ENCODE measurements around the gene MED25. TPM values are rescaled to one million over a fixed set of nuclear protein-coding genes. Genes with fewer than 3 reads are reported as not detected.

The MED25 gene
- total and polyA plus RNA-seq, 3 experiments from 2014 or later = 23.7 to 47.2 (median 42.3) TPM

DNA sequence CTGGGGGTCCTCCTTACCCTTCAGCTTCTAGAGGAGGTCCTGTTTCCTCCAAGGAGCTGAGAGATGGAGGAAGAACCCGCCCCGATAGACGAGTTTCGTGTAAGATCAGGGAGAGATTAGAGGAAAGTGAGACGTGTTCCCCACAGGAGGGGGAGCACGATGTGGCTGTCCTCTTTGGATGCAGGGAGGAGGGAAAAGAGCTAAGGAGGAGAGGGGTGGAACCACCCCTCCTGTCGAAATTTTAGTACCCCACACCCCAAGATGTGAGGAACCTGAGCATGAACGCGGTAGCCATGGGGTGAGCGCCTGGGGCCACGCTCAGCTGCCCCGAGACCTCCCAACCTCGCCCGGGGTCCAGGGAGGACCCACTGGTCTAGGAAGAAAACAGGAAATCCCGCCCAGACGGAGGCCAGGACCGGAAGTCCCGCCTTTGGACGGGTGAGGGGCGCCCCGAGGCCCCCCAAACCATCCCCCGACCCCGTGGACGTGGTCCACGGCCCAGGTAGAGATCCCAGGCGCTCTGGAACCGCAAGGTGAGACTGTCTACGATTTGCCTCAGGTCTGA lies 57.9 kb downstream of the MED25 start:
- Histone ChIP-seq H3K4me3 (ENCODE audit: low read length) (peak overlapping the region; percentile 78), H3K27ac (ENCODE audit: low read depth, low read length) (peak overlapping the region; percentile 98), H3K9me3 (ENCODE audit: low read length) (no peaks in the 10 kb centered on the region), H3K4me1 (ENCODE audit: insufficient read depth, low read length) (peaks cover 19% of the 10 kb centered on the region), H3K36me3 (ENCODE audit: insufficient read depth, low read length) (peaks cover 10% of the 10 kb centered on the region), H3K27me3 (ENCODE audit: insufficient read depth, low read length, poor library complexity, severe bottlenecking) (no peaks in the 10 kb centered on the region)
- ChIA-PET CTCF (interaction anchor here (1.2 to 1.6 kb wide), 2 partner anchors 15 to 236 kb away, joined by 4 read pairs; partner anchors contain the start of gene RRAS), POLR2A (interaction anchor here (1.0 to 3.0 kb wide), 6 partner anchors 9 to 1256 kb away, joined by 3 to 33 read pairs (median 10); partner anchors contain the start of genes ATF5, FUZ, NUP62 and PNKP)
- H3K4me1 Mint-ChIP-seq = peaks cover 22 to 37% (median 32%) of the 10 kb centered on the region in 3 donors
- H3K27me3 Mint-ChIP-seq = peaks cover 0 to 3% of the 10 kb centered on the region in 2 donors
- peaks cover 0 to 29% (median 4%) of the 10 kb centered on the region in 3 donors for H3K36me3 Mint-ChIP-seq
- no peak overlapping the region for H3K27ac Mint-ChIP-seq
- peak in 3 of 5 donors; percentile 24 to 74 (median 46) for DNase-seq
- no peak overlapping the region for H3K4me3 Mint-ChIP-seq
- H3K9me3 Mint-ChIP-seq = no peaks in the 10 kb centered on the region

GRCh38 chr19:49876422-49877019 lies 58.4 kb downstream of the MED25 start:
- H3K36me3 Mint-ChIP-seq = peaks cover 0 to 35% (median 5%) of the 10 kb centered on the region in 3 donors
- peak; percentile 96 to 99 (median 98) for DNase-seq
- peaks cover 0 to 3% of the 10 kb centered on the region in 2 donors for H3K27me3 Mint-ChIP-seq
- peaks cover 22 to 37% (median 32%) of the 10 kb centered on the region in 3 donors for H3K4me1 Mint-ChIP-seq
- peaks cover 15% of the 10 kb centered on the region for H3K36me3 ChIP-seq (ENCODE audit: insufficient read depth, low read length)
- no peaks in the 10 kb centered on the region for H3K9me3 ChIP-seq (ENCODE audit: low read length)
- ChIA-PET CTCF (interaction anchor here (0.8 to 1.6 kb wide), 5 partner anchors 9 to 236 kb away, joined by 3 to 5 read pairs (median 4); partner anchors contain the start of genes PNKP, PTOV1 and RRAS), POLR2A (interaction anchor here (0.6 to 3.0 kb wide), 17 partner anchors 7 to 1257 kb away, joined by 3 to 33 read pairs (median 5); partner anchors contain the start of genes AP2A1, ATF5, FUZ and GYS1)
- H3K27me3 ChIP-seq (ENCODE audit: insufficient read depth, low read length, poor library complexity, severe bottlenecking) = no peaks in the 10 kb centered on the region
- H3K27ac Mint-ChIP-seq = no peak overlapping the region
- peak overlapping the region; percentile 98 for H3K27ac ChIP-seq (ENCODE audit: low read depth, low read length)
- H3K4me1 ChIP-seq (ENCODE audit: insufficient read depth, low read length) = peaks cover 19% of the 10 kb centered on the region
- H3K4me3 Mint-ChIP-seq = no peak overlapping the region
- no peaks in the 10 kb centered on the region for H3K9me3 Mint-ChIP-seq
- H3K4me3 ChIP-seq (ENCODE audit: low read length) = peak overlapping the region; percentile 78

- CTCF ChIA-PET = interaction anchor here (0.8 to 1.6 kb wide), 6 partner anchors 9 to 237 kb away, joined by 3 to 5 read pairs (median 4); partner anchors contain the start of genes FUZ, PNKP, PTOV1 and RRAS
- Mint-ChIP-seq H3K4me1 (peaks cover 20 to 31% (median 26%) of the 10 kb centered on the region in 3 donors), H3K36me3 (peaks cover 0 to 40% (median 5%) of the 10 kb centered on the region in 3 donors), H3K9me3 (no peaks in the 10 kb centered on the region), H3K27ac (peak within 1 kb of the TSS in 1 of 8 donors; percentile 85), H3K4me3 (no peak within 1 kb of the TSS), H3K27me3 (peaks cover 0 to 3% of the 10 kb centered on the region in 2 donors)
- H3K9me3 ChIP-seq (ENCODE audit: low read length) = no peaks in the 10 kb centered on the region
- peaks cover 19% of the 10 kb centered on the region for H3K4me1 ChIP-seq (ENCODE audit: insufficient read depth, low read length)
- peak within 1 kb of the TSS; percentile 78 for H3K4me3 ChIP-seq (ENCODE audit: low read length)
- peak; percentile 97 to 100 (median 99) for DNase-seq
- peak within 1 kb of the TSS; percentile 98 for H3K27ac ChIP-seq (ENCODE audit: low read depth, low read length)
- POLR2A ChIA-PET = interaction anchor here (0.6 to 3.0 kb wide), 18 partner anchors 8 to 1258 kb away, joined by 3 to 33 read pairs (median 4); partner anchors contain the start of genes AP2A1, ATF5, FUZ and GYS1
- H3K36me3 ChIP-seq (ENCODE audit: insufficient read depth, low read length) = peaks cover 23% of the 10 kb centered on the region
- no peaks in the 10 kb centered on the region for H3K27me3 ChIP-seq (ENCODE audit: insufficient read depth, low read length, poor library complexity, severe bottlenecking)
Observed at GRCh38 chr19:49877020-49877878, 59.2 kb downstream of the MED25 start, which contains the start of the genes AKT1S1 and TBC1D17. Gene AKT1S1 (minus strand): TSS chr19:49877355. CDS start chr19:49873295, 4,060 bp downstream. Gene TBC1D17 (plus strand): TSS chr19:49877702. CDS start chr19:49877724, 22 bp downstream.

GRCh38 chr19:49877879-49878743 lies 60.0 kb downstream of the MED25 start:
- H3K4me3 ChIP-seq (ENCODE audit: low read length) = peak overlapping the region; percentile 61
- H3K27ac ChIP-seq (ENCODE audit: low read depth, low read length) = peak overlapping the region; percentile 98
- Mint-ChIP-seq H3K4me3 (no peak overlapping the region), H3K27ac (peak overlapping the region in 1 of 8 donors; percentile 85), H3K4me1 (peaks cover 20 to 31% (median 26%) of the 10 kb centered on the region in 3 donors), H3K36me3 (peaks cover under 1 to 49% (median 6%) of the 10 kb centered on the region in 3 donors), H3K9me3 (no peaks in the 10 kb centered on the region), H3K27me3 (peaks cover 0 to 3% of the 10 kb centered on the region in 2 donors)
- DNase-seq = peak; percentile 97 to 99 (median 98)
- H3K9me3 ChIP-seq (ENCODE audit: low read length) = no peaks in the 10 kb centered on the region
- H3K36me3 ChIP-seq (ENCODE audit: insufficient read depth, low read length) = peaks cover 29% of the 10 kb centered on the region
- POLR2A ChIA-PET = interaction anchor here (0.8 to 3.0 kb wide), 10 partner anchors 9 to 238 kb away, joined by 3 to 33 read pairs (median 5); partner anchors contain the start of genes AP2A1, ATF5, MED25 and NUP62
- no peaks in the 10 kb centered on the region for H3K27me3 ChIP-seq (ENCODE audit: insufficient read depth, low read length, poor library complexity, severe bottlenecking)
- peaks cover 19% of the 10 kb centered on the region for H3K4me1 ChIP-seq (ENCODE audit: insufficient read depth, low read length)
- CTCF ChIA-PET = interaction anchor here (1.0 to 1.6 kb wide), 2 partner anchors 13 to 65 kb away, joined by 3 to 4 read pairs; partner anchors contain the start of gene FUZ

DNA sequence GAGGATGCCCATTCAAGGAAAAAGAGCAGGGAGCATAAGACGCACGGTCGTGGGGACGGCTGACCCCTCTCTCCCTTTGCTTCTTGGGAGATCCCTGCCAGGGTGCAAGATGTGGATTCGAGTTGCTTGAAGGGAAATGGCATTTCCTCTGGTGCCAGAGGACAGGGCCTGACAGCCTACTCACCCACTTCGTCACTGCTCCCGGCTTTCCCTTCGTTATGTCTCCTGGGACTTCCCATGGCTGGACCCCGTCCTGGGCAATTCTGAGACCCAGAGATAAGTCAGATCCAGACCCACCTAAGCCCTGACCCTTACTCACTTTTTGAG lies 60.6 kb downstream of the MED25 start:
- no peak for DNase-seq
- Mint-ChIP-seq H3K9me3 (no peaks in the 10 kb centered on the region), H3K27me3 (peaks cover 0 to 3% of the 10 kb centered on the region in 2 donors), H3K4me3 (peak overlapping the region in 1 of 7 donors; percentile 43), H3K27ac (peak overlapping the region in 4 of 8 donors; percentile 19 to 85 (median 52)), H3K4me1 (peaks cover 20 to 31% (median 26%) of the 10 kb centered on the region in 3 donors), H3K36me3 (peaks cover 5 to 55% (median 8%) of the 10 kb centered on the region in 3 donors)
- CTCF ChIA-PET = no interaction called here
- Histone ChIP-seq H3K27ac (ENCODE audit: low read depth, low read length) (peak overlapping the region; percentile 98), H3K27me3 (ENCODE audit: insufficient read depth, low read length, poor library complexity, severe bottlenecking) (no peaks in the 10 kb centered on the region), H3K36me3 (ENCODE audit: insufficient read depth, low read length) (peaks cover 35% of the 10 kb centered on the region), H3K9me3 (ENCODE audit: low read length) (no peaks in the 10 kb centered on the region), H3K4me3 (ENCODE audit: low read length) (peak overlapping the region; percentile 61), H3K4me1 (ENCODE audit: insufficient read depth, low read length) (peaks cover 19% of the 10 kb centered on the region)
- POLR2A ChIA-PET = interaction anchor here (1.2 to 1.4 kb wide), 2 partner anchors 9 to 11 kb away, joined by 4 to 7 read pairs; partner anchors contain the start of gene PNKP

- no peaks in the 10 kb centered on the region for H3K9me3 ChIP-seq (ENCODE audit: low read length)
- ChIA-PET CTCF (interaction anchor here (1.8 kb wide), 1 partner anchor 14 kb away, joined by 4 read pairs; no protein-coding TSS in a partner anchor), POLR2A (interaction anchor here (0.6 to 1.4 kb wide), 3 partner anchors 10 to 427 kb away, joined by 3 to 7 read pairs (median 4); partner anchors contain the start of gene PNKP)
- peaks cover 19% of the 10 kb centered on the region for H3K4me1 ChIP-seq (ENCODE audit: insufficient read depth, low read length)
- no peak for DNase-seq
- Mint-ChIP-seq H3K27ac (peak overlapping the region in 1 of 8 donors; percentile 30), H3K4me3 (peak overlapping the region in 1 of 7 donors; percentile 19), H3K27me3 (peaks cover 0 to 3% of the 10 kb centered on the region in 2 donors), H3K4me1 (peaks cover 20 to 31% (median 26%) of the 10 kb centered on the region in 3 donors), H3K9me3 (no peaks in the 10 kb centered on the region), H3K36me3 (peaks cover 5 to 61% (median 9%) of the 10 kb centered on the region in 3 donors)
- H3K4me3 ChIP-seq (ENCODE audit: low read length) = no peak overlapping the region
- peaks cover 38% of the 10 kb centered on the region for H3K36me3 ChIP-seq (ENCODE audit: insufficient read depth, low read length)
- no peak overlapping the region for H3K27ac ChIP-seq (ENCODE audit: low read depth, low read length)
- H3K27me3 ChIP-seq (ENCODE audit: insufficient read depth, low read length, poor library complexity, severe bottlenecking) = no peaks in the 10 kb centered on the region
Observed at GRCh38 chr19:49879243-49879963, 61.3 kb downstream of the MED25 start.

All from CD8-positive, alpha-beta memory T cell (primary cell).